ENCODE measurements around the gene HPN. TPM values are rescaled to one million over a fixed set of nuclear protein-coding genes. Genes with fewer than 3 reads are reported as not detected.

The HPN gene
- total and polyA plus RNA-seq, 2 of the 13 experiments (the other 11 are each of a cell fraction or from before 2014, with no cell fraction given), result 46.7 to 261 TPM

GRCh38 chr19:35000647-35001501 is 40.6 kb upstream of the HPN start (continued):
- TF ChIP-seq ZBED4 (CRISPR knock-in tag; IDR thresholded peaks at IDR 0.05; ENCODE audit: borderline replicate concordance), result no peak
- TF ChIP-seq ZNF34 (CRISPR knock-in tag; IDR thresholded peaks at IDR 0.05; ENCODE audit: borderline replicate concordance), result no peak
- TF ChIP-seq NR2F6 (IDR thresholded peaks at IDR 0.05), result no peak
- TF ChIP-seq NR2F6 (CRISPR knock-in tag; IDR thresholded peaks at IDR 0.05), result peak; percentile 18; the same call in 1 of the 2 replicates
- no peak for TF ChIP-seq MIER3 (CRISPR knock-in tag; IDR thresholded peaks at IDR 0.05; ENCODE audit: borderline replicate concordance)
- peak; percentile 67 for TF ChIP-seq HES4 (CRISPR knock-in tag; IDR thresholded peaks at IDR 0.05; ENCODE audit: borderline replicate concordance)
- no peak for TF ChIP-seq ZNF816 (CRISPR knock-in tag; IDR thresholded peaks at IDR 0.05; ENCODE audit: borderline replicate concordance)
- TF ChIP-seq, protein P1, sequence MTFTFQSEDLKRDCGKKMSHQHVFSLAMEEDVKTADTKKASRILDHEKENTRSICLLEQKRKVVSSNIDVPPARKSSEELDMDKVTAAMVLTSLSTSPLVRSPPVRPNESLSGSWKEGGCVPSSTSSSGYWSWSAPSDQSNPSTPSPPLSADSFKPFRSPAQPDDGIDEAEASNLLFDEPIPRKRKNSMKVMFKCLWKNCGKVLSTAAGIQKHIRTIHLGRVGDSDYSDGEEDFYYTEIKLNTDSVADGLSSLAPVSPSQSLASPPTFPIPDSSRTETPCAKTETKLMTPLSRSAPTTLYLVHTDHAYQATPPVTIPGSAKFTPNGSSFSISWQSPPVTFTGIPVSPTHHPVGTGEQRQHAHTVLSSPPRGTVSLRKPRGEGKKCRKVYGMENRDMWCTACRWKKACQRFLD (CRISPR knock-in tag; IDR thresholded peaks at IDR 0.05; ENCODE audit: borderline replicate concordance), result no peak
- peak; percentile 12; the same call in 1 of the 2 replicates for TF ChIP-seq ZNF281 (CRISPR knock-in tag; IDR thresholded peaks at IDR 0.05; ENCODE audit: borderline replicate concordance)
- TF ChIP-seq ZMYM2 (CRISPR knock-in tag; IDR thresholded peaks at IDR 0.05), result no peak
- no peak for TF ChIP-seq ZNF530 (CRISPR knock-in tag; IDR thresholded peaks at IDR 0.05; ENCODE audit: low read depth)
- peak; percentile 48; the same call in 1 of the 2 replicates for TF ChIP-seq ZNF558 (CRISPR knock-in tag; IDR thresholded peaks at IDR 0.05; ENCODE audit: borderline replicate concordance)
- TF ChIP-seq GABPB1 (CRISPR knock-in tag; IDR thresholded peaks at IDR 0.05), result peak; percentile 70
- no peak for TF ChIP-seq MED1 (CRISPR knock-in tag; IDR thresholded peaks at IDR 0.05)
- no peak for TF ChIP-seq YY1 (IDR thresholded peaks at IDR 0.05; ENCODE audit: insufficient read depth, insufficient replicate concordance, low read depth, low read length)
- no peak for TF ChIP-seq ZBTB37 (CRISPR knock-in tag; IDR thresholded peaks at IDR 0.05)
- TF ChIP-seq ZNF552 (CRISPR knock-in tag; IDR thresholded peaks at IDR 0.05; ENCODE audit: borderline replicate concordance), result no peak
- TF ChIP-seq ZNF121 (CRISPR knock-in tag; IDR thresholded peaks at IDR 0.05), result no peak
- TF ChIP-seq ZNF205 (CRISPR knock-in tag; IDR thresholded peaks at IDR 0.05), result no peak
- TF ChIP-seq BRD4 (CRISPR knock-in tag; IDR thresholded peaks at IDR 0.05), result no peak
- no peak for TF ChIP-seq ISL2 (CRISPR knock-in tag; IDR thresholded peaks at IDR 0.05)
